HEK293 (cell line): ENCODE data around the gene PROSER3.

Experiments
- CTCF ChIP-seq: fragments of 450-650 bp; formaldehyde crosslinking; IDR thresholded peaks from 2 replicates; pipeline ENCODE4 v1.5.1; 2016; ENCODE audit warnings: missing biosample characterization, missing genetic modification characterization
- YY1 ChIP-seq: fragments of 450-650 bp; formaldehyde crosslinking; IDR thresholded peaks from 2 replicates; pipeline ENCODE4 v1.5.1; 2018; ENCODE audit warnings: missing biosample characterization, missing genetic modification characterization
- ZNF792 ChIP-seq: fragments of 450-650 bp; formaldehyde crosslinking; IDR thresholded peaks from 2 replicates; pipeline ENCODE4 v1.5.1; 2016; ENCODE audit warnings: missing biosample characterization, missing genetic modification characterization
- ZNF830 ChIP-seq: fragments of 450-650 bp; IDR thresholded peaks from 2 replicates; pipeline ENCODE4 v1.5.0; 2018; ENCODE audit warnings: missing biosample characterization, missing genetic modification characterization, low read depth, mild to moderate bottlenecking, moderate library complexity

GRCh38 chr19:35818445-35818844 lies 60.5 kb downstream of the PROSER3 start:
- TF ChIP-seq ZNF830 (tag by site-specific recombination) (no peak), CTCF (tag by site-specific recombination) (no peak), ZNF792 (tag by site-specific recombination) (no peak), YY1 (tag by site-specific recombination) (no peak)
